SK-N-SH (cell line): Measurements from ENCODE around the gene MTCH1.
"Not testable (repeated sequence)": the region's sequence is repeated elsewhere in the genome, so short reads cannot be mapped to it uniquely, and the experiment has no call there.

Experiments
- CHD2 ChIP-seq: fragments of 150-350 bp; IDR thresholded peaks from 2 replicates; pipeline ENCODE4 v1.6.1; 2018; ENCODE audit warnings: low read length; ENCODE audit not compliant: partially characterized antibody
- NRF1 ChIP-seq: IDR thresholded peaks from 2 replicates; pipeline ENCODE4 v1.6.1; 2012; ENCODE audit warnings: low read depth, mild to moderate bottlenecking, low read length
- RAD21 ChIP-seq: IDR thresholded peaks from 2 replicates; pipeline ENCODE4 v1.6.1; 2012; ENCODE audit warnings: mild to moderate bottlenecking, low read length
- TAF1 ChIP-seq: IDR thresholded peaks from 2 replicates; pipeline ENCODE4 v1.6.1; 2012; ENCODE audit warnings: low read depth, mild to moderate bottlenecking, low read length, moderate library complexity, borderline replicate concordance
- TF ChIP-seq, protein P1 (sequence below): fragments of 150-350 bp; IDR thresholded peaks from 2 replicates; pipeline ENCODE4 v1.6.1; 2016; ENCODE audit warnings: mild to moderate bottlenecking, low read depth, low read length

DNA sequence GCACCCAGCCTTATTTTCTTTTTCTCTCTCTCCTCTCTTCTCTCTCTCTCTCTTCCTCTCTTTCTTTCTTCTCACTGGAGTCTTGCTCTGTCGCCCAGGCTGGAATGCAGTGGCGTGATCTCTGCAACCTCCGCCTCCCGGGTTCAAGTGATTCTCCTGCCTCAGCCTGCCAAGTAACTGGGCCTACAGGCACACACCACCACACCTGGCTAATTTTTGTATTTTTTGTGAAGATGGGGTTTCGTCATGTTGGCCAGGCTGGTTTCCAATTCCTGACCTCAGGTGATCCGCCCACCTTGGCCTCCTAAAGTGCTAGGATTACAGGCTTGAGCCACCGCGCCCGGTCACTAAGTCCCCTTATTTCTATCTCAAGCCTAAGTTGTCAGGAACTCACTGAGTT, 36.9 kb downstream of the MTCH1 start:
- TF ChIP-seq RAD21, CHD2, NRF1, TAF1: not testable (repeated sequence)
- TF ChIP-seq, protein P1, sequence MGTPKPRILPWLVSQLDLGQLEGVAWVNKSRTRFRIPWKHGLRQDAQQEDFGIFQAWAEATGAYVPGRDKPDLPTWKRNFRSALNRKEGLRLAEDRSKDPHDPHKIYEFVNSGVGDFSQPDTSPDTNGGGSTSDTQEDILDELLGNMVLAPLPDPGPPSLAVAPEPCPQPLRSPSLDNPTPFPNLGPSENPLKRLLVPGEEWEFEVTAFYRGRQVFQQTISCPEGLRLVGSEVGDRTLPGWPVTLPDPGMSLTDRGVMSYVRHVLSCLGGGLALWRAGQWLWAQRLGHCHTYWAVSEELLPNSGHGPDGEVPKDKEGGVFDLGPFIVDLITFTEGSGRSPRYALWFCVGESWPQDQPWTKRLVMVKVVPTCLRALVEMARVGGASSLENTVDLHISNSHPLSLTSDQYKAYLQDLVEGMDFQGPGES = not testable (repeated sequence)
